NCI-H2107 treated with DMSO at 0.1 percent for 48 hours (cell line): ENCODE data around the gene USP30.
"Not testable (repeated sequence)": the region's sequence is repeated elsewhere in the genome, so short reads cannot be mapped to it uniquely, and the experiment has no call there.

ENCODE experiments used
- DNase-seq: peaks from one replicate; lab custom pipeline; 2025; ENCODE audit not compliant: unreplicated experiment; lab: John Stamatoyannopoulos, UW

Gene USP30

GRCh38 chr12:109052414-109053323 is at the start of gene USP30:
USP30 (plus strand) TSS chr12:109052576; CDS start chr12:109052679, 103 bp downstream.
- DNase-seq = peak; percentile 71

- DNase-seq = no peak
Measured at GRCh38 chr12:109004017-109004416, 48.4 kb upstream of the USP30 start.

DNA sequence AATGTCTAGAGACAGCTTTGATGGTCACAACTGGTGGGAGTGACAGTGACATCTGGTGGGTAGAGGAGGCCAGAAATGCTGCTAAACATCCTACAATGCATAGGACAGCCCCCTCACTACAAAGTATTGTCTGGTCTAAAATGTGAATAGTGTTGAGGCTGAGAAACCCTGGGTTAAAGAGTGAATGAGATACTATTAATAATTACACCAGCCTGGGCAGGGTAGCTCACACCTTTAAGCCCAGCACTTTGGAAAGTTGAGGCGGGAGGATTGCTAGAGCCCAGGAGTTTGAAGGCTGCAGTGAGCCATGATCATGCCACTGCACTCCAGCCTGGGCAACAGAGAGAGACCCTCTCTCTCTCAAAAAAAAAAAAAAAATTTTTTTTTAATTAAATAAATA is 42.6 kb upstream of the USP30 start:
- DNase-seq = no peak

GRCh38 chr12:109010259-109010658 is 42.1 kb upstream of the USP30 start:
- no peak for DNase-seq

DNA sequence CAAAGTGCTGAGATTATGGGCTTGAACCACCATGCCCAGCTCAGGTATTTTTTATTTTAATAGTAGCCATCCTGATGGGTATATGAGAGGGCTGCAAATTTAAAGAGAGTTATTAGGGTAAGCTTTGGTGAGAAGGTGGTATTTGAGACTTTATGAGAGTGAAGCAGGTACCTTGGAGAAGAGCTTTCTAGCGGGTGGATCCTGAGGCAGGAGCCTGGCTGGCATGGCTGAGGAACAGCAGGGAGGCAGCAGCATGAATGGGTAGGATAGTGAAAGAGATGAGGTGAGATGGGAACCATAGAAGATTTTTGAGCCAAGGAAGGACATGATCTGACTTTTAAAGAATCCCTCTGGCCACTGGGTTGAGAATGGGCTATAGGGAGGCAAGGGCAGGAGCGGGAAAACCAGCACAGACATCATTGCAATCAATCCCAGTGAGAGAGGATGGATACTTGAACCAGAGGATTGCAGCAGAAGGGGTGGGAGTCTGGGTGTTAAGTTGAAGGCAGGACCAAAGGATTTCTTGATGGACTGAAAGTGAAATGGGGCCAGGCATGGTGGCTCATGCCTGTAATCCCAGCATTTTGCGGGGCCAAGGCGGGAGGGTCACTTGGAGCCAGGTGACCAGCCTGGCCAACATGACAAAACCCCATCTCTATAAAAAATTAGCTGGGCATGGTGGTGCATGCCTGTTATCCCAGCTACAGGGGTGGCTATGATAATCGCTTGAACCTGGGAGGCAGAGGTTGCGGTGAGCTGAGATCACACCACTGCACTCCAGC is 37.2 kb upstream of the USP30 start:
- DNase-seq = no peak

DNA sequence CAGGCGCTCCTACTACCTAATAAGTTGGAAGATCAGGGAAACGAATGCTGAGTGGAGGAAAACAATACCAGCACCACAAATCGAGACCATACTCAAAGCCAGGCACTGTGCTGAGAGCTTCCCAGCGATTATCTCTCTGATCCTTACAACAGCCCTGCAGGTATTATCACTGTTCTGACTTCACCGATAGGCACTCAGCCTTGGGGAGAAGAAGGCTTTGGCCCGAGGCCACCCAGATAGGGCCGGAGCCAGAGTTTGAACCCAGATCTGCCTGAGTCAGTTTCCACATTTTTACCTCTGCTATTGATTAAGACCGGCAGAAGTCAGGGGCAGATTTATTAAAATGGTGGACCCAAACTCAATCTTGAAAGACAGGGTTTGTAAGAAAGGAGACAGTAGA is 36.4 kb upstream of the USP30 start:
- DNase-seq = no peak

DNA sequence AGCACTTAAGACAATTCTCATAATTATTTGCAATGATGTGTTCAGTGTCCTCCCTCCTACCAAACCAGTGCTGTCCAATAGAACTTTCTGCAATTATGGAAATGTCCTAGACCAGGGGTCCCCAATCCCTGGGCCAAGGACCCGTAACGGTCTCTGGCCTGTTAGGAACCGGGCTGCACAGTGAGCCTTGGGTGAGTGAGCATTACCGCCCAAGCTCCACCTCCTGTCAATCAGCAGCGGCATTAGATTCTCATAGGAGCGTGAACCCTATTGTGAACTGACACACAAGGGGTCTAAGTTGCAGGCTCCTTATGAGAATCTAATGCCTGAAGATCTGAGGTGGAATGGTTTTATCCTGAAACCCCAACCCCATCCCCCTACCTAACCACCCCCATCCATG is 35.4 kb upstream of the USP30 start:
- no peak for DNase-seq

GRCh38 chr12:109018296-109018695 is 34.1 kb upstream of the USP30 start:
- no peak for DNase-seq

GRCh38 chr12:109020146-109020795 is 32.1 kb upstream of the USP30 start:
- DNase-seq = peak; percentile 40

GRCh38 chr12:109020796-109021380 is 31.5 kb upstream of the USP30 start, which contains the start of gene SVOP:
SVOP (minus strand) TSS chr12:109021068; CDS start chr12:109020868, 200 bp downstream.
- DNase-seq = peak; percentile 74

DNA sequence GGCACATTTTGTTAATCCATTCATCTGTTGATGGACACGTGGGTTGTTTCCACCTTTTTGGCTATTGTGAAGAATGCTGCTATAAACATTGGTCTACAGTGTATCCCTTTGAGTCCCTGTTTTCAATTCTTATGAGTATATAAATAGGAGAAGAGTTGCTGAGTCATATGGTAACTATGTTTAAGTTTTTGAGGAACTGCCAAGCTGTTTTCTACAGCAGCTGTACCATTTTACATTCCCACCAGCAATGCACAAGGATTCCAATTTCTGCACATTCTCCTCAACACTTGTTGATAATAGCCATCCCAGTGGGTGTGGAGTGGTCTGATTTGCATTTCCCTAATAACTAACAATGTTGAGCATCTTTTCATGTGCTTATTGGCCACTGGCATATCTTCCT is 24.6 kb upstream of the USP30 start:
- DNase-seq = no peak

GRCh38 chr12:109028624-109029023 is 23.8 kb upstream of the USP30 start:
- not testable (repeated sequence) for DNase-seq

DNA sequence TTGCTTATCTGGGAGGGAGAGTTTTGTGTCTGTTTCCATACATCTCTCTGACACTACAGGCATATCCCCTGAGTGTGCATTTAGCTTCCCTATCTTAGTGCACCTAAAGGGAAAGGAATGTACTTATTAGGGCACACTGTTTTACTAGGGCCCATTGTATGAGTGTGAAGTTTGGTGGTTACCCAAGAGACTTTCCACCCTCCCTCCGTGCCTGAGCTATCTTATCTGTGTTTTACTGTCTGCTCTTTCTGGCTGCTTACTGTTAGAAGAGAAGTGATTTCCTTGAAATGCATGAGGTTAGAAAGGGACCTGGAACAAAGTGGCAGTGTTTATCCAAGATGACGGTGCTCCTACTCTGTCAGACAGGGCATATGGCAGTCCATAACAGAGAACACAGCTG is 23.0 kb upstream of the USP30 start:
- no peak for DNase-seq

DNA sequence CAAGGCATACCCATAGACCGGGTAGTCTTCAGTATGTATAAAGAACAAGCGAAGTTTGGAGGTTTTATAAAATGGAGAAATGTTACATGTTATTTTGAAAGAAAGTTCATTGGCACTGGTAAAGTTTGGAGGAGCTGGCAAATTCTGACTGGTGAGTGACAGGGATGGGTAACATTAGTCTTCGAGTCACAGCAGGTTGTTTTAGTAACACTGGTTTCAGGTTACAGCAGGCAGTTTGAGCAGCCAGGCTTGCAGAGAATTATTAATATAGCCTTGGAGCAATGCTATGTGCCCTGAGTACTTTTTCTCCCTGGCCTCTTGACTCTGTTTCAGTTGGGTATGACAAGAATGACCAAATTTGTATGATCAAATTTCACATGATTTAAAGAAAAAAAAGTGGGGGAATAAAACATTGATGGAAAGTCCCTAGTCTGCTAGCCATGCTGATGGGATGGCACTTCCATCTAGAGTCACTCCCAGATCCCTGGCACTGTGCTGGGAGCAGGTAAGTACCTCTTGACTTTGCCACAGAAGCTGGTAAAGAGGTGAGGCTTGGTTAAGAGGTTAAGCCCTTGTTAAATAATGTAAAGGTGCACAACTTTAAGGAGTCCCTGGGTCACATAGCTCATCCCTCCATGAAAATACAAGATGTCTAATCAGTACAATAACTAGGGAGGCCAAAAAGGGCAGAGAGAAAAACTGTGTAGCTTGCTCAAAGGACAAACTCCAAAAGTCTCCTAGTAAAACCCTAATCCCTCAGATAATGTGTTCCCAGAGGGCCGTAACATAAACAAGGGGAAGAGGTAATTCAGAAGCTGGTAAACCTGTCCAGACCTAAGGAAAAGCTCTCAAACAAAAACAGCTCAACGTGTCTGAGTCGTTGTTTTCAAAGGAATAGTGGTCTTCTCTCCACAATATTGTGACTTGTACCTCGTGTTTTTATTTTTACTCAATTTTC is 18.9 kb upstream of the USP30 start:
- peak; percentile 49 for DNase-seq

DNA sequence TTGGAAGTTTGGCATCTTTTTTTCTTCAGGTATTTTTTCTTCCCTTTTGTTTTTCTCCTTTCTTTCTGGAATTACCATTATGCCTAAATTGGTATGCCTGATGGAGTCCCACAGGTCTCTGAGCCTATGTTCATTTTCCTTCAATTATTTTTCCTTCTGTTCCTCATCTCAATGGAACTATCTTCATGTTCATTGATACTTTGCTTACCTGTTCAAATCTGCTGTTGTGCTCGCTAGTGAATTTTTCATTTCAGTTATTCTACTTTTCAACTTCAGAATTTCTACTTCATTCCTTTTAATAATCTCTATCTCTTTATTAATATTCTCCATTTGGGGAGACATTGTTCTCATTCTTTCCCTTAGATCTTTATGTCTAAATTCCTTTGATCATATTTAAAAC is 15.4 kb upstream of the USP30 start:
- no peak for DNase-seq

GRCh38 chr12:109044241-109044640 is 8.1 kb upstream of the USP30 start:
- DNase-seq = no peak

- no peak for DNase-seq
Measured at GRCh38 chr12:109047081-109047805, 5.1 kb upstream of the USP30 start.

DNA sequence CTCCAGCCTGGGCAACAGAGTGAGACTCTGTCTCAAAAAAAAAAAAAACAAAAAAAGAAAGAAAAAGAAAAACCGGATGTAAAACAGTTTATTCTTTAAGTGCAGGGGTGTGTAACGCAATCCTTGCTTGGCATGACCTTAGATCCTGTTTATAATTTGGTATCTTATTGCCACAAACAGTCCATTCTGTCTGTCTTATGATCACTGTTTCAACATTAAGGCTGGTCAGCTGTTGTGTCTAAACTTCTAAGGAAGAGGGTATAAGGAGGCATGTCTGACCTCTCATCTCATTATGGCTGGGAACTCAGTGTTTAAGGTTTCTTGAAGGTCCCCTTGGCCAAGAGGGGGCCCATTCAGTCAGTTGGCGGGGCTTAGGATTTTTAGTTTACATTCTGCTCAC is 3.7 kb upstream of the USP30 start:
- not testable (repeated sequence) for DNase-seq

- not testable (repeated sequence) for DNase-seq
Measured at GRCh38 chr12:109049794-109050193, 2.6 kb upstream of the USP30 start.
